Measurements from ENCODE around the gene MGMT.

Gene MGMT

DNA sequence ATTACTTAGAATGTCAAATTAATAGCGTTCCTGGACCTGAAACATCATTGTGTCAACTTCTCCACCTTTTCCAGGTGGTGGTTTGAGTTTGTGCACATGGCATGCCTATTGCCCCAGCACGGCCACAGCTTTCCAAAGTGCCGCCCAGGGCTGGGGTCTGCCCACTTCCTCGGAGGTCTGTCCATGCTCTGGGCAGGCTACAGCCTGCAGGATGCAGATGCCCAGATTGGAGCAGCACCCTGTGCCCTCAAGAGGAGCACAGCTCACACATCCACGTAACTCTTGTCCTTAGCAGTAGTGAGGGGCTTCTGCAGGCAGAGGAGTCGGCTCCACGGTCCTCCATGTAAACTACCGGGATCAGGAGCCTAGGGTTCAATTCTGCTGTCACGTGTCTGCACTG, 258.4 kb downstream of the MGMT start:
- TF ChIP-seq, protein P1, sequence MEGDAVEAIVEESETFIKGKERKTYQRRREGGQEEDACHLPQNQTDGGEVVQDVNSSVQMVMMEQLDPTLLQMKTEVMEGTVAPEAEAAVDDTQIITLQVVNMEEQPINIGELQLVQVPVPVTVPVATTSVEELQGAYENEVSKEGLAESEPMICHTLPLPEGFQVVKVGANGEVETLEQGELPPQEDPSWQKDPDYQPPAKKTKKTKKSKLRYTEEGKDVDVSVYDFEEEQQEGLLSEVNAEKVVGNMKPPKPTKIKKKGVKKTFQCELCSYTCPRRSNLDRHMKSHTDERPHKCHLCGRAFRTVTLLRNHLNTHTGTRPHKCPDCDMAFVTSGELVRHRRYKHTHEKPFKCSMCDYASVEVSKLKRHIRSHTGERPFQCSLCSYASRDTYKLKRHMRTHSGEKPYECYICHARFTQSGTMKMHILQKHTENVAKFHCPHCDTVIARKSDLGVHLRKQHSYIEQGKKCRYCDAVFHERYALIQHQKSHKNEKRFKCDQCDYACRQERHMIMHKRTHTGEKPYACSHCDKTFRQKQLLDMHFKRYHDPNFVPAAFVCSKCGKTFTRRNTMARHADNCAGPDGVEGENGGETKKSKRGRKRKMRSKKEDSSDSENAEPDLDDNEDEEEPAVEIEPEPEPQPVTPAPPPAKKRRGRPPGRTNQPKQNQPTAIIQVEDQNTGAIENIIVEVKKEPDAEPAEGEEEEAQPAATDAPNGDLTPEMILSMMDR (IDR thresholded peaks at IDR 0.05; ENCODE audit: low read depth, low read length, missing control alignments), result no peak
- no peak for DNase-seq (ENCODE audit: low read depth)
- in situ Hi-C loops (cut with HindIII; ENCODE audit: low sequenced_read_pairs), result no loop called here
- H3K4me3 ChIP-seq (ENCODE audit: low read depth, low read length), result no peak overlapping the region

GRCh38 chr10:129725890-129726631, 259.0 kb downstream of the MGMT start:
- in situ Hi-C loops (cut with HindIII; ENCODE audit: low sequenced_read_pairs), result no loop called here
- TF ChIP-seq, protein P1 (IDR thresholded peaks at IDR 0.05; ENCODE audit: low read depth, low read length, missing control alignments), result no peak
- DNase-seq (ENCODE audit: low read depth), result no peak
- H3K4me3 ChIP-seq (ENCODE audit: low read depth, low read length), result no peak overlapping the region

DNA sequence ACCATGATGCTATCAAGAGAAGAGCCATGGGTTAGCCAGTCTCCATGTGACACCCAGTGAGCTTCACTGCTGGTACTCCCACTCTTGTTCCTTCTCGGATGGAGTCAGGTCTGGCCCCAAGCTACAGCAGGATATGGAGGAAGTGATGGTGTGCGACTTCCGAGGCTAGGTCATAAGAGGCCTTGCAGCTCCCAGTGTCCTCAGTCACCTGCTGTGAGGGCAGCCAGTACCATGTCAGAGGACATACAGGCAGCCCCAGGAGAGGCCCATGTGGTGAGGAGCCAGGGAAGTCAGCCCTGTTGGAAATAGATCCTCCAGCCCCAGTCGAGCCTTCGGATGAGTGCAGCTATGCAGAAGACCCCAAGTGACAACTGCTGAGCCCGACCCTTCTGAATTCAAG, 260.0 kb downstream of the MGMT start:
- H3K4me3 ChIP-seq (ENCODE audit: low read depth, low read length), result no peak overlapping the region
- in situ Hi-C loops (cut with HindIII; ENCODE audit: low sequenced_read_pairs), result no loop called here
- TF ChIP-seq, protein P1 (IDR thresholded peaks at IDR 0.05; ENCODE audit: low read depth, low read length, missing control alignments), result no peak
- DNase-seq (ENCODE audit: low read depth), result no peak

DNA sequence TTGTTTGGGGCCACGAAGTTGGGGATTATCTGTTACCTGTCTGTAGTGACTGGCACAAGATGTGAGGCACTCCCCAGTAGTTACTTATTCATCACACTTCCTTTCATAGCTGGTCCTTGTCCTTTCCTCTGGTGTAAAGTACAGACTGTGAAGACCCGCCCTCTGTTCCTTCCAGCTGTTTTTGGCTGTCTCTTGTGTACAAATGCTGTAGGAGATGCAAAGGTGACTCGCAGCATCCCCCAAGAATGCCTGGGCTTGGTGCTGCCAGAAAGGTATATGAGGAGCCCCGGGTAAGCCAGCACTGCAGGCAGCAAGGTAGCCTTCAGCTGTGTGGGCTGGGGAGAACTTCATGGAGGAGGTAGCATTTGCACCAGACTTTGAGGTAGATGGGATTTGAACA, 260.5 kb downstream of the MGMT start:
- no peak overlapping the region for H3K4me3 ChIP-seq (ENCODE audit: low read depth, low read length)
- DNase-seq (ENCODE audit: low read depth), result no peak
- TF ChIP-seq, protein P1 (IDR thresholded peaks at IDR 0.05; ENCODE audit: low read depth, low read length, missing control alignments), result no peak
- in situ Hi-C loops (cut with HindIII; ENCODE audit: low sequenced_read_pairs), result no loop called here

DNA sequence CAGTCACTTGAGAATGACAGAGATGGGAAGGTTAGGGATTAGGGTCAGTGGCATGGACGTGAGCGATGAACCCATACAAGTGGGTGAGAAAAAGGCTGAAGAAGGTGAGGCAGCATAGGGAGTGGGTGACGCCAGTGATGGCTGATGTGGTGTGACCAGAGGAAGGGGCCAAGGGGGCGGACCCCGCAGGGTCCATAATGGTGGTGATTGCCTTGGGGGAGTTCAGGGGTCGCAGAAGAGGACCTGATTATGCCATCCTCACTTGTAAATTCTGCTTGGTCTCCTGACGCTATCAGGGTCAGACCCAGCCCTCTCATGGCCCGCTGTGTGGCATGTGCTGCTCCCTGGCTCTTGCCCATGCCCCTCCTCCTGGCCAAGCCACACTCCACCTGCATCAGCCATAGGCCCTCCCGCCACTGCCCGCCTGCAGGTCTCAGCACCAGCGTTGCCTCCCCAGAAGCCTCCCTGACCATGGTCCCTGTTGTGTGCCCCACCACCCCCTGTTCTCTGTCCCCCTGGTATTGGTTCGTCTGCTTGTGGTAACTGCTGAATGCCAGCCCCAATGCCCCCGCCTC, 261.3 kb downstream of the MGMT start:
- in situ Hi-C loops (cut with HindIII; ENCODE audit: low sequenced_read_pairs), result no loop called here
- DNase-seq (ENCODE audit: low read depth), result no peak
- TF ChIP-seq, protein P1 (IDR thresholded peaks at IDR 0.05; ENCODE audit: low read depth, low read length, missing control alignments), result no peak
- no peak overlapping the region for H3K4me3 ChIP-seq (ENCODE audit: low read depth, low read length)

- TF ChIP-seq, protein P1 (IDR thresholded peaks at IDR 0.05; ENCODE audit: low read depth, low read length, missing control alignments), result no peak
Measured at GRCh38 chr10:129728905-129729795, 262.1 kb downstream of the MGMT start.

More at GRCh38 chr10:129728905-129729795, 262.1 kb downstream of the MGMT start:
- H3K4me3 ChIP-seq (ENCODE audit: low read depth, low read length), result no peak overlapping the region
- in situ Hi-C loops (cut with HindIII; ENCODE audit: low sequenced_read_pairs), result no loop called here
- DNase-seq (ENCODE audit: low read depth), result no peak
